Midbrain (tissue), 1 donor: Measurements from ENCODE around the gene PLVAP.

ENCODE experiments used
- DNase-seq: peaks from one replicate; lab custom pipeline; 2025; lab: John Stamatoyannopoulos, UW

The PLVAP gene

GRCh38 chr19:17321655-17322489 lies 55.3 kb downstream of the PLVAP start:
- DNase-seq, result no peak

GRCh38 chr19:17320435-17320834 lies 56.7 kb downstream of the PLVAP start:
- DNase-seq, result no peak

- DNase-seq, result no peak
These were observed 57.5 kb downstream of the PLVAP start for GRCh38 chr19:17319473-17320238.

- DNase-seq, result no peak
These were observed 58.2 kb downstream of the PLVAP start for GRCh38 chr19:17318966-17319365.

DNA sequence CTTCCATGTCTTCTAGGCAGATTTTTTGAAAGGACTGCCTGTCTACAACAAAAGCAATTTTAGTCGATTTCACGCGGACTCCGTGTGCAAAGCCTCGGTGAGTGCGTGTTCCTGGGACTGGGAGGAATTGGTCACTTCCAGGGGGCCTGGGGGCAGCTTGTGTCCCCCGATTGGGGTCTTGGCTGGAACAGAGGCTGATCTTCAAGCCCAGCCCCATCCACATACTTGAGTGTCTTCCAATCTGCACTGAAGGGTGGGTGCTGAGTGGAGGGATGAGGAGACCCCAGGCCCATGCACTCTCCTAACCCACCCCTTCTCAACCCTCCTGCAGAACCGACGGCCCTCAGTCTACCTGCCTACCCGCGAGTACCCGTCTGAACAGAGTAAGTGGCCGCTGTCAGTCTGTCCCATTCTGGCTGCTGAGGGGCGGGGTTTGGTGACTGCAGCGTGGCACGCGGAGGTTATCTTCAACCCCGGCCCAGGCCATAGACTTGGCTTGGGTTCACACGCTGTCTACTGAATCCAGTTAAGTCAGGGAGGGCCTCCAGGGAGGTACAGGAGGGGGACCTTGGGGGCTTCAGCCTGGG lies 63.0 kb downstream of the PLVAP start:
- no peak for DNase-seq

DNA sequence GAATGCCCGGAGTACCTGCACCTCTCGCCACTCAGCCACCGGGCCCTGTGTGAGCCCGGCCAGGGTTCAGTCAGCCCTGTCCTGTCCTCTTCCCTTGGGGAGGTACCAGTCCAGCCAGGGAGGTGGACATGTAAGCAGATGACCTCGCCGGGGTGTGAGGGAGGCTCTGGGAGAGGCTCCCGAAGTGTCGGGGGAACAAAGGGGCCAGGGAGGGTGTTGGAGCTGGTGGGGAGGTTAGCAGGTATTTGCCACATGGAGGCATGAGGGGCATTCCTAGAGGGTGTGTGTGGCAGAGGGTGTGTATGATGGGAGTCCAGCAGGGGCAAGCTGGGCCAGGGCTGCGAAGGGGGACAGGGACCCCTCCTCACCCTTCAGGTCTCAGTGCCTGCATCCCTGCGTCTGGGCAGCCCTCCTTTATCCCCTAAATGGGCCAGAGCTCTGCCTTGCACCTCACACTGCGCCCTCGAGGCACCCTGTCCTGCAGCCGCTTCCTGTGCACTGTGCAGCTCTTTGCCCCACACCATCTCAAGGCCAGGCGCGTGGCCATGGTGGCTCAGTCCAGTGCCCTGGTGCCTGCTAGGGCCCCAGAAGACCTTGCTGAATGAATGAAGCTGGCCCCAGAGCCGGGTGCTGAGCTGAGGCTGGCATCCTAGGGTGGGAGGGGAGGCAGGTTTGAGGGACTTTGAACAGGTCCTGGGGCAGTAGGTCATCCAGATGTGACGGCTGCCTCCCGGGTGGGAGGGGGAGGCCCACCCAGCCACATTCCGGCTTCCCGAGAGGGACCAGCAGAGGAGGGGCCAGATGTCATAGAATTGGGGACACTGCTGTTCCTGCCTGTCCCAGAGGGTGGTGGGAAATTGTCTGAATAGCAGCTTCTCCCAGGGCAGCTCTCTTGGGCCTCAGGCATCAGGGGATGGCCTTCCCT lies 64.7 kb downstream of the PLVAP start:
- DNase-seq, result no peak

GRCh38 chr19:17311455-17312188 lies 65.5 kb downstream of the PLVAP start:
- no peak for DNase-seq

- DNase-seq, result peak; percentile 29
These were observed 67.1 kb downstream of the PLVAP start for GRCh38 chr19:17309965-17310461.

DNA sequence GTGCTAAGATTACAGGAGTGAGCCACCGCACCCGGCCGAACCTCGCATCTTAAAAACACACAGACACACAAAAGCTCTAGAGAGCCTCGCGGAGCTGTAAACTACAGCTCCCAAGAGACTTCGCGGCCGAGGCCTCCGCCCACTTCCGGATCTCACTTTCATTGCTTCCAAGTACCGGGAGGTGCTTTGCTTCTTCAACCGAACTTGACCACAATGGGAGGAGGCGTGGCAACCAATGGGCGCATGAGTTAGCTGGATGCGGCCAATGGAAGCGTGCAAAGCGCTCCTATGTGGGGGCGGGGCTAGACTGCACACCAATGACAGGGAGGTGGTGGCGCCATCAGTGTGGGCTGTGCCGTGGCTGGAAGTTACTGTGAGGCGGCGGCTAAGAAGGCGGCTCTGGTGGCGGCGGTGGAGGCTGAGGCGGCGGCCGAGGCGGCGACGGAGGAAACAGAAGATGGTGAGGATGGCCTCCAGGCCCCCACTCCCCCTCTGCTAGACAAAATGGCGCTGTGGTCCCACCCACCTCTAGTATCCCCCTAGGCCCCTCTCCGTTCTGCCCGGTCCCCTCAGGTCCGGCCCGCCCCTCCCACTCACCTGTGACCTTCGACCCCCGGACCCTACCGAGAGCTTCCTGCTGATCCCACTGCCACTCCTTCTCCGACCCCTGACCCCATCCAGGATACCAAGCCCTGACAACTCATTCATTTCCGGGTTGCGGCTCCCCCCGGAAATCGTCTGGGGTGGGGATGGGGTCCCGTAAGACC lies 67.8 kb downstream of the PLVAP start, which contains the start of gene DDA1:
TSS of gene DDA1 (plus strand) at position 366 of the 767 bp plus-strand sequence. CDS start at position 458, 92 bp downstream.
- DNase-seq, result peak; percentile 99

- no peak for DNase-seq
These were observed 69.2 kb downstream of the PLVAP start for GRCh38 chr19:17307876-17308377.

DNA sequence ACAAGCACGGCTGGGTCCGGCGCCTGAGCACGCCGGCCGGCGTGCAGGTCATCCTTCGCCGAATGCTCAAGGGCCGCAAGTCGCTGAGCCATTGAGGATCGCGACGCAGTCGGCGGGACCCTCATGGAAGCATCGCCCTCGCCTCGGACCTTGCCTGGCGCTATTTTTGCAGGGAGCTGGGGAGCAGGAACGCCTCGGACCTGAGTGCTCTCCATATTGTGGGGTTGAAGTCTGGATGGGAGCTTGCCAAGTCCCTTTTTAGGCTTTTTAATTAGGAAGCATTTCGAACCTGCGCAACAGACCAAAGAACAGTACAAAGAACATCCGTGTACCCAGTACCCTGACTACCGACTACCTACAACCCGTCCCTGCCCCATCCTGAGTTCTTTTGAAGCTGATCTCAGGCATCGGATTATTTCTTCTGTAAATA lies 70.8 kb downstream of the PLVAP start:
- DNase-seq, result peak; percentile 51

GRCh38 chr19:17305517-17306284 lies 71.4 kb downstream of the PLVAP start, which contains the start of gene MRPL34:
Gene MRPL34, plus strand, starts transcription at chr19:17305872. Its CDS starts 21 bp downstream, at chr19:17305893.
- peak; percentile 97 for DNase-seq

- no peak for DNase-seq
These were observed 72.0 kb downstream of the PLVAP start for GRCh38 chr19:17305216-17305516.

- DNase-seq, result no peak
These were observed 72.5 kb downstream of the PLVAP start for GRCh38 chr19:17304386-17305215.

GRCh38 chr19:17303940-17304267 lies 73.2 kb downstream of the PLVAP start:
- DNase-seq, result no peak

DNA sequence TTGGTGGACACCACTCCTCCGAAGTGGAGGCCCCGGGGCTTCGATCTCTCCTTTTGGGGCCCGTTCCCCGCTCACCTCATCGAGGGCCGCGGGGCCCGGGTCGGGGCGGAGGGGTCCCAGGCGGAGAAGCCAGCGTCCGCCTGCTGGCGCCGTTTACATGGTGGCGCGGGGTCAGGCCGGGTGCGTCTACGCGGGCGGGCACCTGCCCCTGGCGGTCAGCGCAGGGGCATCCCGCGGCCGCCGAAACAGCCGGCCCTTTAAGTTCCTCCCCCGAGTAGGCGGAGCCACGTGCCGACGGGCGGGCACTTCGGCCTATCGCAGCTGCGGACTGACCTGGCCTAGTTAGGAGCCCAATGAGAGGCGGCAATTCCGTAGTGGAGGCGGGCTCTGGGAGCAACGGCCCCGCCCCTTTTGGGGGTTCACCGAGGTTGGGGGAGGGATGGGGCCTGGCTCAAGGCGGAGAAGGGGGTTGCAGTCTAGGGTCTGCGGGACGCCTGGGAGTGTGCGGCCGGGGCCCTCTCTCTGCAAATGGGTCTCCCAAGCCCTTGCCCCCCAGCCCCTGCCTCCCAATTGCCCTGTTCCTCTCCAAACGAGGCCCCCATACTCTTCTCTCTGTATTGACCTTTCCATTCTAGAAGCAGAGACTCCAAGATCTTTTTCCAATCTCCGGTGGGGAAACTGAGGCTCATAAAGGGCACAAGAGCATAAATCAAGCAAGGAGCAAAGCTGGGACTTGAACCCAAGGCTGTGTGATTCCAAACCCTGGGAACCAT lies 73.8 kb downstream of the PLVAP start, which contains the start of gene ABHD8:
TSS of gene ABHD8 (minus strand) at position 259 of the 773 bp plus-strand sequence. CDS start 1,809 bp downstream, outside the sequence.
- DNase-seq, result peak; percentile 87
